ENCODE measurements around the gene SYCP1.
"Not testable (repeated sequence)": the region's sequence is repeated elsewhere in the genome, so short reads cannot be mapped to it uniquely, and the experiment has no call there.

The SYCP1 gene

DNA sequence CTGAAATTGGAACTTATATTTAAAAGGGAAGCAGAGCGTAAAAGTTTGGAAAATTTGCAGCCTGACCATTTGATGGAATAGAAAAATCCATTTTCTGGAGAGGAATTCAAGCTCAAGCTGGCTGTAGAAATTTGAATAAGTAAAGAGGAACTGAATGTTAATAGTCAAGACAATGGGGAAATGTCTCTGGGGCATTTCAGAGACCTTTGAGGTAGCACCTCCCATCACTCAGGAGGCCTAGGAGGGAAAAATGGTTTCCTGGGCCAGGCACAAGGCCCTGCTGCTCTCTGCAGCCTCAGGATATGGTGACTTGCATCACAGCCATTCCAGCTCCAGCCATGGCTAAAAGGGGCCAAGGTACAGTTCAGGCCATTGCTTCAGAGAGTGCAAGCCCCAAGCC, 157.3 kb downstream of the SYCP1 start:
- H3K4me3 ChIP-seq (ENCODE audit: low read depth, low read length): no peak overlapping the region
- TF ChIP-seq MYC (IDR thresholded peaks at IDR 0.05; ENCODE audit: low read depth, low read length) (no peak), POLR2A (IDR thresholded peaks at IDR 0.05; ENCODE audit: extremely low read depth, insufficient read length) (no peak)
- TF ChIP-seq, protein P1, sequence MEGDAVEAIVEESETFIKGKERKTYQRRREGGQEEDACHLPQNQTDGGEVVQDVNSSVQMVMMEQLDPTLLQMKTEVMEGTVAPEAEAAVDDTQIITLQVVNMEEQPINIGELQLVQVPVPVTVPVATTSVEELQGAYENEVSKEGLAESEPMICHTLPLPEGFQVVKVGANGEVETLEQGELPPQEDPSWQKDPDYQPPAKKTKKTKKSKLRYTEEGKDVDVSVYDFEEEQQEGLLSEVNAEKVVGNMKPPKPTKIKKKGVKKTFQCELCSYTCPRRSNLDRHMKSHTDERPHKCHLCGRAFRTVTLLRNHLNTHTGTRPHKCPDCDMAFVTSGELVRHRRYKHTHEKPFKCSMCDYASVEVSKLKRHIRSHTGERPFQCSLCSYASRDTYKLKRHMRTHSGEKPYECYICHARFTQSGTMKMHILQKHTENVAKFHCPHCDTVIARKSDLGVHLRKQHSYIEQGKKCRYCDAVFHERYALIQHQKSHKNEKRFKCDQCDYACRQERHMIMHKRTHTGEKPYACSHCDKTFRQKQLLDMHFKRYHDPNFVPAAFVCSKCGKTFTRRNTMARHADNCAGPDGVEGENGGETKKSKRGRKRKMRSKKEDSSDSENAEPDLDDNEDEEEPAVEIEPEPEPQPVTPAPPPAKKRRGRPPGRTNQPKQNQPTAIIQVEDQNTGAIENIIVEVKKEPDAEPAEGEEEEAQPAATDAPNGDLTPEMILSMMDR (IDR thresholded peaks at IDR 0.05; ENCODE audit: low read depth, low read length): no peak
- TF ChIP-seq, protein P2, sequence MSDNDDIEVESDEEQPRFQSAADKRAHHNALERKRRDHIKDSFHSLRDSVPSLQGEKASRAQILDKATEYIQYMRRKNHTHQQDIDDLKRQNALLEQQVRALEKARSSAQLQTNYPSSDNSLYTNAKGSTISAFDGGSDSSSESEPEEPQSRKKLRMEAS (IDR thresholded peaks at IDR 0.05; ENCODE audit: low read depth, low read length): no peak
- peak; percentile 31 for DNase-seq (ENCODE audit: low read depth)

DNA sequence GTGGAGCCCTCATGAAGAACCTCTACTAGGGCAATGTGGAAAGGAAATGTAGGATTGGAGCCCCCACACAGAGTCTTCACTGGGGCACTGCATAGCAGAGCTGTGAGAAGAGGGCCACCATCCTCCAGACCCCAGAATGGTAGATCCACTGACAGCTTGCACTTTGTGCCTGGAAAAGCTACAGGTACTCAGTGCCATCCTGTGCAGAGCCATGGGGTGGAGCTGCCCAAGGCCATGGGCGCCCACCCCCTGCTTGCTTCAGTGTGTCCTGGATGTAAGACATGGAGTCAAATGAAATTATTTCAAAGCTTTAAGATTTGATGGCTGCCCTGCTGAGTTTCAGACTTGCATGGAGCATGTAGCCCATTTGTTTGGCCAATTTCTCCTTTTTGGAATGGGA, 157.8 kb downstream of the SYCP1 start:
- no peak overlapping the region for H3K4me3 ChIP-seq (ENCODE audit: low read depth, low read length)
- no peak for TF ChIP-seq MYC (IDR thresholded peaks at IDR 0.05; ENCODE audit: low read depth, low read length)
- TF ChIP-seq POLR2A (IDR thresholded peaks at IDR 0.05; ENCODE audit: extremely low read depth, insufficient read length): no peak
- TF ChIP-seq, protein P2 (IDR thresholded peaks at IDR 0.05; ENCODE audit: low read depth, low read length): no peak
- TF ChIP-seq, protein P1 (IDR thresholded peaks at IDR 0.05; ENCODE audit: low read depth, low read length): no peak
- DNase-seq (ENCODE audit: low read depth): no peak

DNA sequence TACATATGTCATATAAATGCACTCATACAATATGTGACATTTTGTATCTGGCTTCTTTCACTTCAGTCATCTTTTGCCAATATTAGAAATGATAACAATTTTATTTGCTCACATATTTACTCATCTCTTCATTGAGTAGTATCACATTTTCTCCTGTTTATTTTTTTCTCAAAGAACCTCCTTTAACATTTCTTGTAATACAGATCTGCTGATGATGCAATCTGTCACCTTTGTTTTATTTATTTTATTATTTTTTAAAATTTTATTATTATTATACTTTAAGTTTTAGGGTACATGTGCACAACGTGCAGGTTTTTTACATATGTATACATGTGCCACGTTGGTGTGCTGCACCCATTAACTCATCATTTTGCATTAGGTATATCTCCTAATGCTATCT, 159.1 kb downstream of the SYCP1 start:
- TF ChIP-seq MYC (IDR thresholded peaks at IDR 0.05; ENCODE audit: low read depth, low read length) (no peak), POLR2A (IDR thresholded peaks at IDR 0.05; ENCODE audit: extremely low read depth, insufficient read length) (no peak)
- TF ChIP-seq, protein P1 (IDR thresholded peaks at IDR 0.05; ENCODE audit: low read depth, low read length): no peak
- TF ChIP-seq, protein P2 (IDR thresholded peaks at IDR 0.05; ENCODE audit: low read depth, low read length): no peak
- no peak overlapping the region for H3K4me3 ChIP-seq (ENCODE audit: low read depth, low read length)
- no peak for DNase-seq (ENCODE audit: low read depth)

DNA sequence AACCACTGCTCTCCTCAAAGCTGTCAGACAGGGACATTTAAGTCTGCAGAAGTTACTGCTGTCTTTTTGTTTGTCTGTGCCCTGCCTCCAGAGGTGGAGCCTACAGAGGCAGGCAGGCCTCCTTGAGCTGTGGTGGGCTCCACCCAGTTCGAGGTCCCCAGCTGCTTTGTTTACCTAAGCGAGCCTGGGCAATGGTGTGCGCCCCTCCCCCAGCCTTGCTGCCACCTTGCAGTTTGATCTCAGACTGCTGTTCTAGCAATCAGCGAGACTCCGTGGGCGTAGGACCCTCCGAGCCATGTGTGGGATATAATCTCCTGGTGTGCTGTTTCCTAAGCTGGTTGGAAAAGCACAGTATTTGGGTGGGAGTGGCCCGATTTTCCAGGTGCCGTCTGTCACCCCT, 164.9 kb downstream of the SYCP1 start:
- not testable (repeated sequence) for DNase-seq (ENCODE audit: low read depth); H3K4me3 ChIP-seq (ENCODE audit: low read depth, low read length)

DNA sequence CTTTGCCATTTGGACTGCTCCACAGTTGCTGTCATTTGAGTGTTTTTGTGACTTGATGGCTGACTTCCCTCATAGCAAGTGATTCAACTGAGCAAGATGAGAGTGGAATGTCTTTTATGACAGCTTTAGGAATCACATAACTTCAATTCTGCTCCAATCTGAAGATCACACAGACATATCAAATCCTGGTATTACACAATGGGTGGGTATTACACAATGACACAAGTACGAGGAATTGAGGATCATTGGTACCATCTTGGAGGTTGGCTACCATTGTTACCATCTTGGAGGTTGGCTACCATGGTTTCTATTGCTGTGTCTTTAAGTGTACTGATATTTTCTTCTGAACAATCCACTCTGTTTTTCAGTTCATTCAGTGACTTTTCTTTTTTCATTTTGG, 166.5 kb downstream of the SYCP1 start:
- no peak for DNase-seq (ENCODE audit: low read depth)
- TF ChIP-seq POLR2A (IDR thresholded peaks at IDR 0.05; ENCODE audit: extremely low read depth, insufficient read length): no peak
- TF ChIP-seq, protein P2 (IDR thresholded peaks at IDR 0.05; ENCODE audit: low read depth, low read length): no peak
- TF ChIP-seq, protein P1 (IDR thresholded peaks at IDR 0.05; ENCODE audit: low read depth, low read length): no peak
- TF ChIP-seq MYC (IDR thresholded peaks at IDR 0.05; ENCODE audit: low read depth, low read length): no peak
- H3K4me3 ChIP-seq (ENCODE audit: low read depth, low read length): no peak overlapping the region

DNA sequence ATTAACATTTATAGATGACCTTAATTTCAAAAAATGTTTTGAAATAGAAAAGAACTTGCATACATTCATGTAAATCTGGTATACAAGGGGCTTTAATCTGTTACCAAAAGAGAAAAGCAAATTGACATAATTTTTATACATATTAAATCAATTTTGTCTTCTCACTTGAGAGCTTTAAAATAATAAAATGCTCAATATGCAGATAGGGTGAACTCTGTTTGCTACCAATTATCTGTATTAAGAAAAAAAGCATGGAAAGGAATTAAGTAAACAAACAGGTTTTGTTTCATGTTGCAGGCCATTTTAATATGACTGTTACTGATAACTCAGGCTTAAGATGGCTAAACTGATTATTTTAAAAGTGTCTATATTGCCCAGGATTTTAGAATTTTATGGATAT, 168.9 kb downstream of the SYCP1 start:
- TF ChIP-seq POLR2A (IDR thresholded peaks at IDR 0.05; ENCODE audit: extremely low read depth, insufficient read length) (no peak), MYC (IDR thresholded peaks at IDR 0.05; ENCODE audit: low read depth, low read length) (no peak)
- TF ChIP-seq, protein P2 (IDR thresholded peaks at IDR 0.05; ENCODE audit: low read depth, low read length): no peak
- TF ChIP-seq, protein P1 (IDR thresholded peaks at IDR 0.05; ENCODE audit: low read depth, low read length): no peak
- H3K4me3 ChIP-seq (ENCODE audit: low read depth, low read length): no peak overlapping the region
- DNase-seq (ENCODE audit: low read depth): no peak

Data from NB4 (cell line).